ENCODE data around the gene ALDH1A1. TPM values are rescaled to one million over a fixed set of nuclear protein-coding genes. Genes with fewer than 3 reads are reported as not detected.

The ALDH1A1 gene
- polyA plus RNA-seq, 1 experiment = 7.0 TPM

- no peak for TF ChIP-seq CTCF (IDR thresholded peaks at IDR 0.05; ENCODE audit: low read depth, low read length)
- H3K27me3 ChIP-seq (ENCODE audit: control insufficient read depth, insufficient read depth, low read length) = no peaks in the 10 kb centered on the region
- CTCF ChIA-PET = no interaction called here
- no peak for DNase-seq (ENCODE audit: low read depth, low spot score)
- no peak overlapping the region for H3K4me3 ChIP-seq (ENCODE audit: low read depth, low read length)
- H3K9me3 ChIP-seq (ENCODE audit: control insufficient read depth, insufficient read depth, low read length) = no peaks in the 10 kb centered on the region
- H3K27ac ChIP-seq (ENCODE audit: low read depth, low read length) = no peak overlapping the region
- POLR2A ChIA-PET = no interaction called here
Measured at GRCh38 chr9:72875221-72875620, 77.6 kb downstream of the ALDH1A1 start.

GRCh38 chr9:72874344-72874743, 78.5 kb downstream of the ALDH1A1 start:
- no peak for TF ChIP-seq CTCF (IDR thresholded peaks at IDR 0.05; ENCODE audit: low read depth, low read length)
- Histone ChIP-seq H3K4me3 (ENCODE audit: low read depth, low read length) (no peak overlapping the region), H3K27ac (ENCODE audit: low read depth, low read length) (no peak overlapping the region), H3K27me3 (ENCODE audit: control insufficient read depth, insufficient read depth, low read length) (no peaks in the 10 kb centered on the region), H3K9me3 (ENCODE audit: control insufficient read depth, insufficient read depth, low read length) (no peaks in the 10 kb centered on the region)
- DNase-seq (ENCODE audit: low read depth, low spot score) = no peak
- ChIA-PET POLR2A (no interaction called here), CTCF (interaction anchor here (1.2 kb wide), 1 partner anchor 306 kb away, joined by 4 read pairs; no protein-coding TSS in a partner anchor)

- H3K9me3 ChIP-seq (ENCODE audit: control insufficient read depth, insufficient read depth, low read length) = no peaks in the 10 kb centered on the region
- ChIA-PET CTCF (interaction anchor here (0.7 to 3.0 kb wide), 4 partner anchors 15 to 306 kb away, joined by 3 to 25 read pairs (median 4); no protein-coding TSS in a partner anchor), POLR2A (no interaction called here)
Measured at GRCh38 chr9:72873456-72873855, 79.4 kb downstream of the ALDH1A1 start.

GRCh38 chr9:72872718-72873117, 80.1 kb downstream of the ALDH1A1 start:
- CTCF ChIA-PET = interaction anchor here (0.7 to 3.0 kb wide), 7 partner anchors 14 to 328 kb away, joined by 3 to 25 read pairs (median 4); no protein-coding TSS in a partner anchor
- Histone ChIP-seq H3K9me3 (ENCODE audit: control insufficient read depth, insufficient read depth, low read length) (no peaks in the 10 kb centered on the region), H3K4me3 (ENCODE audit: low read depth, low read length) (no peak overlapping the region), H3K27ac (ENCODE audit: low read depth, low read length) (no peak overlapping the region), H3K27me3 (ENCODE audit: control insufficient read depth, insufficient read depth, low read length) (no peaks in the 10 kb centered on the region)
- no peak for TF ChIP-seq CTCF (IDR thresholded peaks at IDR 0.05; ENCODE audit: low read depth, low read length)
- POLR2A ChIA-PET = no interaction called here
- DNase-seq (ENCODE audit: low read depth, low spot score) = no peak

More at GRCh38 chr9:72873456-72873855, 79.4 kb downstream of the ALDH1A1 start:
- TF ChIP-seq CTCF (IDR thresholded peaks at IDR 0.05; ENCODE audit: low read depth, low read length) = no peak
- no peaks in the 10 kb centered on the region for H3K27me3 ChIP-seq (ENCODE audit: control insufficient read depth, insufficient read depth, low read length)
- no peak for DNase-seq (ENCODE audit: low read depth, low spot score)
- H3K27ac ChIP-seq (ENCODE audit: low read depth, low read length) = no peak overlapping the region
- H3K4me3 ChIP-seq (ENCODE audit: low read depth, low read length) = no peak overlapping the region

- no peaks in the 10 kb centered on the region for H3K27me3 ChIP-seq (ENCODE audit: control insufficient read depth, insufficient read depth, low read length)
- peak; percentile 38 for TF ChIP-seq CTCF (IDR thresholded peaks at IDR 0.05; ENCODE audit: low read depth, low read length)
- CTCF ChIA-PET = interaction anchor here (0.7 to 3.0 kb wide), 13 partner anchors 10 to 832 kb away, joined by 3 to 25 read pairs (median 4); no protein-coding TSS in a partner anchor
- POLR2A ChIA-PET = no interaction called here
- H3K4me3 ChIP-seq (ENCODE audit: low read depth, low read length) = no peak overlapping the region; the same call in 1 of the 2 replicates
- no peaks in the 10 kb centered on the region for H3K9me3 ChIP-seq (ENCODE audit: control insufficient read depth, insufficient read depth, low read length)
- H3K27ac ChIP-seq (ENCODE audit: low read depth, low read length) = no peak overlapping the region
- DNase-seq (ENCODE audit: low read depth, low spot score) = no peak
Measured at GRCh38 chr9:72871685-72872084, 81.2 kb downstream of the ALDH1A1 start.

Data from AG04450 (cell line).